Sigmoid colon (tissue), 4 donors: ENCODE measurements around the gene GNPDA1.

Experiments used
- POLR2AphosphoS5 ChIP-seq, 4 donors: sonication (generic); formaldehyde crosslinking; IDR thresholded peaks; one replicate each; pipeline ENCODE4 v1.6.1; 2017; ENCODE audit warnings: antibody characterized with exemption in 4 of 4
- TF ChIP-seq, protein P1 (sequence below), 4 experiments: fragments of 450-650 bp in 3 of 4; fragments of 200-600 bp in 1 of 4; IDR thresholded peaks; one replicate each; pipeline ENCODE4 v1.5.1; 2016 to 2019; ENCODE audit warnings: antibody characterized with exemption in 4 of 4, mild to moderate bottlenecking in 3 of 4, moderate library complexity in 2 of 4

DNA sequence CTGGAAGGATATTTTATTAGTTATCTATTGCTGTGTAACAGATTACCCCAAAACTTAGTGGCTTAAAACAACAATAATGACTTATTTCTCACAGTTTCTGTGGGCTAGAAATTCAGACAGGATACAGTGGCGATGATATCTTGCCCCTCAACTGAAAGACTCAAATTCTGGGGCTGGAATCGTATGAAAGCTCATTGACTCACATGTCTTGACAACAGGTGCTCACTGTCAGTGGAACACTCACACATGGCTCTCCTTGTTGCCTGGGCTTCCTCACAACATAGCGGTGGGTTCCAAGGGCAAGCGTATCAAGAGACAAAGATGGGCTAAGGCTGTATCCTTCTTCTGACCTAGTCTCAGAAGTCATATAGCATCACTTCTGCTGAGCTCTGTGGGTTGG lies 3.7 kb upstream of the GNPDA1 start:
- TF ChIP-seq, protein P1, sequence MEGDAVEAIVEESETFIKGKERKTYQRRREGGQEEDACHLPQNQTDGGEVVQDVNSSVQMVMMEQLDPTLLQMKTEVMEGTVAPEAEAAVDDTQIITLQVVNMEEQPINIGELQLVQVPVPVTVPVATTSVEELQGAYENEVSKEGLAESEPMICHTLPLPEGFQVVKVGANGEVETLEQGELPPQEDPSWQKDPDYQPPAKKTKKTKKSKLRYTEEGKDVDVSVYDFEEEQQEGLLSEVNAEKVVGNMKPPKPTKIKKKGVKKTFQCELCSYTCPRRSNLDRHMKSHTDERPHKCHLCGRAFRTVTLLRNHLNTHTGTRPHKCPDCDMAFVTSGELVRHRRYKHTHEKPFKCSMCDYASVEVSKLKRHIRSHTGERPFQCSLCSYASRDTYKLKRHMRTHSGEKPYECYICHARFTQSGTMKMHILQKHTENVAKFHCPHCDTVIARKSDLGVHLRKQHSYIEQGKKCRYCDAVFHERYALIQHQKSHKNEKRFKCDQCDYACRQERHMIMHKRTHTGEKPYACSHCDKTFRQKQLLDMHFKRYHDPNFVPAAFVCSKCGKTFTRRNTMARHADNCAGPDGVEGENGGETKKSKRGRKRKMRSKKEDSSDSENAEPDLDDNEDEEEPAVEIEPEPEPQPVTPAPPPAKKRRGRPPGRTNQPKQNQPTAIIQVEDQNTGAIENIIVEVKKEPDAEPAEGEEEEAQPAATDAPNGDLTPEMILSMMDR (IDR thresholded peaks at IDR 0.05) = no peak
- TF ChIP-seq POLR2AphosphoS5 (IDR thresholded peaks at IDR 0.05) = no peak
